Stimulated activated CD4-positive, alpha-beta T cell treated with anti-CD3 and anti-CD28 coated beads, Interleukin-15, amount 100 ng/mL, for 24 hours (primary cell): ENCODE data around the gene LPGAT1.
"Not testable (repeated sequence)": the region's sequence is repeated elsewhere in the genome, so short reads cannot be mapped to it uniquely, and the experiment has no call there.

ENCODE experiments used
- DNase-seq: peaks from one replicate; pipeline ENCODE4 v3.0.0-alpha.2; 2020

LPGAT1 gene

GRCh38 chr1:211734359-211734758 is 96.2 kb downstream of the LPGAT1 start:
- no peak for DNase-seq

GRCh38 chr1:211732293-211732980 is 98.1 kb downstream of the LPGAT1 start:
- no peak for DNase-seq

- DNase-seq, result no peak
Observed at GRCh38 chr1:211731456-211732292, 98.9 kb downstream of the LPGAT1 start.

- DNase-seq, result no peak
Observed at GRCh38 chr1:211730347-211730746, 100.2 kb downstream of the LPGAT1 start.

GRCh38 chr1:211729238-211729637 is 101.3 kb downstream of the LPGAT1 start:
- no peak for DNase-seq

GRCh38 chr1:211726467-211726995 is 104.0 kb downstream of the LPGAT1 start:
- no peak for DNase-seq

GRCh38 chr1:211724687-211725196 is 105.8 kb downstream of the LPGAT1 start:
- DNase-seq, result no peak

GRCh38 chr1:211723273-211723672 is 107.3 kb downstream of the LPGAT1 start:
- no peak for DNase-seq

GRCh38 chr1:211722277-211723175 is 108.0 kb downstream of the LPGAT1 start:
- DNase-seq, result no peak

GRCh38 chr1:211716555-211716954 is 114.0 kb downstream of the LPGAT1 start:
- not testable (repeated sequence) for DNase-seq

GRCh38 chr1:211715971-211716370 is 114.6 kb downstream of the LPGAT1 start:
- DNase-seq, result no peak

- DNase-seq, result no peak
Observed at GRCh38 chr1:211714154-211714553, 116.4 kb downstream of the LPGAT1 start.

- DNase-seq, result no peak
Observed at GRCh38 chr1:211713231-211713630, 117.3 kb downstream of the LPGAT1 start.

- no peak for DNase-seq
Observed at GRCh38 chr1:211711315-211711705, 119.3 kb downstream of the LPGAT1 start.

- DNase-seq, result no peak
Observed at GRCh38 chr1:211710566-211711314, 119.8 kb downstream of the LPGAT1 start.

GRCh38 chr1:211708926-211709325 is 121.6 kb downstream of the LPGAT1 start:
- no peak for DNase-seq

GRCh38 chr1:211708006-211708405 is 122.6 kb downstream of the LPGAT1 start:
- no peak for DNase-seq

GRCh38 chr1:211705467-211706091 is 125.0 kb downstream of the LPGAT1 start:
- DNase-seq, result no peak

- no peak for DNase-seq
Observed at GRCh38 chr1:211704543-211704942, 126.0 kb downstream of the LPGAT1 start.

GRCh38 chr1:211703812-211704537 is 126.6 kb downstream of the LPGAT1 start:
- no peak for DNase-seq

- no peak for DNase-seq
Observed at GRCh38 chr1:211701733-211702132, 128.8 kb downstream of the LPGAT1 start.
